ENCODE data around the gene TMEM80.
A peak's percentile ranks its signal among the peaks of the same experiment; 100 is the strongest.
"Not testable (repeated sequence)": the region's sequence is repeated elsewhere in the genome, so short reads cannot be mapped to it uniquely, and the experiment has no call there.

The TMEM80 gene

GRCh38 chr11:680476-680875, 15.1 kb upstream of the TMEM80 start:
- no peak for FAIRE-seq

- FAIRE-seq, result no peak
Measured at GRCh38 chr11:680970-681369, 14.6 kb upstream of the TMEM80 start.

- no peak for FAIRE-seq
Measured at GRCh38 chr11:686451-687243, 9.0 kb upstream of the TMEM80 start.

GRCh38 chr11:687751-688150, 7.9 kb upstream of the TMEM80 start:
- no peak for FAIRE-seq

- FAIRE-seq, result no peak
Measured at GRCh38 chr11:688681-689080, 6.9 kb upstream of the TMEM80 start.

GRCh38 chr11:689625-690024, 6.0 kb upstream of the TMEM80 start:
- no peak for FAIRE-seq

GRCh38 chr11:690244-690643, 5.4 kb upstream of the TMEM80 start:
- not testable (repeated sequence) for FAIRE-seq

- no peak for FAIRE-seq
Measured at GRCh38 chr11:690738-691633, 4.6 kb upstream of the TMEM80 start.

GRCh38 chr11:691710-692590, 3.7 kb upstream of the TMEM80 start:
- no peak for FAIRE-seq

- no peak for FAIRE-seq
Measured at GRCh38 chr11:692824-693414, 2.7 kb upstream of the TMEM80 start.

- FAIRE-seq, result no peak
Measured at GRCh38 chr11:693415-693831, 2.2 kb upstream of the TMEM80 start.

- no peak for FAIRE-seq
Measured at GRCh38 chr11:693887-694562, 1.6 kb upstream of the TMEM80 start.

- FAIRE-seq, result peak; percentile 97
Measured at GRCh38 chr11:694563-695287, 891 bp upstream of the TMEM80 start, which contains the start of gene DEAF1. Gene DEAF1, minus strand, starts transcription at chr11:695222. Its CDS starts 175 bp downstream, at chr11:695047.

- no peak for FAIRE-seq
Measured at GRCh38 chr11:695288-695537, 403 bp upstream of the TMEM80 start.

- no peak for FAIRE-seq
Measured at GRCh38 chr11:696955-697491, 1.4 kb downstream of the TMEM80 start.

GRCh38 chr11:697811-698311, 2.2 kb downstream of the TMEM80 start:
- FAIRE-seq, result no peak

- FAIRE-seq, result no peak
Measured at GRCh38 chr11:698493-699115, 3.0 kb downstream of the TMEM80 start.

- no peak for FAIRE-seq
Measured at GRCh38 chr11:699116-699508, 3.5 kb downstream of the TMEM80 start.

GRCh38 chr11:699753-700152, 4.1 kb downstream of the TMEM80 start:
- no peak for FAIRE-seq

GRCh38 chr11:701741-702461, 6.3 kb downstream of the TMEM80 start:
- no peak for FAIRE-seq

All from A204.1 (cell line).